EH (cell line): ENCODE measurements around the gene COX7B2.

Experiments used
- DNase-seq: peaks from one replicate; pipeline ENCODE4 v3.0.0-alpha.2; 2015; ENCODE audit warnings: low read depth

COX7B2 gene

GRCh38 chr4:46717950-46718349, 191.1 kb downstream of the COX7B2 start:
- DNase-seq: no peak

GRCh38 chr4:46715468-46715867, 193.6 kb downstream of the COX7B2 start:
- DNase-seq: no peak

GRCh38 chr4:46698891-46699290, 210.2 kb downstream of the COX7B2 start:
- DNase-seq: no peak
